ENCODE results near the gene DPY30. TPM values are rescaled to one million over a fixed set of nuclear protein-coding genes. Genes with fewer than 3 reads are reported as not detected.

DPY30 gene
- total and polyA plus RNA-seq, 2 donors (not counting 1 experiment from before 2014, with no cell fraction given), result 43.4 to 56.8 TPM

- intact Hi-C loops (cut with micrococcal nuclease), result no loop called here
These were observed 47.5 kb downstream of the DPY30 start for GRCh38 chr2:31992025-31992579.

More at GRCh38 chr2:31992025-31992579, 47.5 kb downstream of the DPY30 start:
- no peak overlapping the region for H3K27ac ChIP-seq (ENCODE audit: low read length in 2 of 2)
- no peak overlapping the region for H3K4me2 ChIP-seq (replicated peaks; ENCODE audit: low read depth, low read length, poor library complexity, severe bottlenecking)
- no peaks in the 10 kb centered on the region for H3K27me3 Mint-ChIP-seq
- no peak overlapping the region for H3K9ac ChIP-seq (ENCODE audit: low read length)
- DNase-seq (no peak), ATAC-seq (ENCODE audit: low read depth) (no peak)
- no peaks in the 10 kb centered on the region for H3K9me3 Mint-ChIP-seq (ENCODE audit: insufficient read depth)
- H3K4me1 Mint-ChIP-seq, result peaks cover 45% of the 10 kb centered on the region
- no peak overlapping the region for H3K4me3 Mint-ChIP-seq
- POLR2A ChIA-PET, result interaction anchor here (0.7 to 0.8 kb wide), 2 partner anchors 10 to 23 kb away, joined by 4 to 5 read pairs; no protein-coding TSS in a partner anchor
- no peak overlapping the region for H3K27ac Mint-ChIP-seq
- CTCF ChIA-PET, result interaction anchor here (0.6 to 0.7 kb wide), 2 partner anchors 31 to 66 kb away, joined by 3 read pairs; no protein-coding TSS in a partner anchor
- H3K27me3 ChIP-seq (replicated peaks in 1 of 4; ENCODE audit: control extremely low read depth in 1 of 4, control insufficient read depth in 3 of 4, insufficient read depth in 4 of 4, low read length in 3 of 4), result no peaks in the 10 kb centered on the region
- 100% methylated on average over 1 of the region's 3 CpGs for WGBS (ENCODE audit: insufficient coverage)
- TF ChIP-seq CTCF (IDR thresholded peaks at IDR 0.05), result no peak
- no peak for TF ChIP-seq EZH2 (IDR thresholded peaks at IDR 0.05; ENCODE audit: borderline replicate concordance, insufficient read depth, low read depth, low read length, poor library complexity, severe bottlenecking)
- peaks cover 95% of the 10 kb centered on the region for H3K79me2 ChIP-seq (ENCODE audit: control insufficient read depth, insufficient read depth, low read length)
- H3K4me3 ChIP-seq (ENCODE audit: control extremely low read depth in 1 of 5, extremely low read depth in 1 of 5, insufficient read depth in 1 of 5, low read depth in 2 of 5, low read length in 4 of 5), result no peak overlapping the region
- H2AFZ ChIP-seq (ENCODE audit: insufficient read depth, low read depth, low read length, poor library complexity, severe bottlenecking), result no peak overlapping the region
- H3K36me3 ChIP-seq (replicated peaks in 1 of 2; ENCODE audit: control extremely low read depth in 1 of 2, control insufficient read depth in 1 of 2, extremely low read depth in 1 of 2, insufficient read depth in 2 of 2, low read length in 1 of 2), result peaks cover 0 to 2% of the 10 kb centered on the region in 2 experiments
- peaks cover 5 to 11% of the 10 kb centered on the region in 2 donors for H3K4me1 ChIP-seq (ENCODE audit: control insufficient read depth in 2 of 2, insufficient read depth in 2 of 2, low read length in 2 of 2)
- no peaks in the 10 kb centered on the region for H3K9me3 ChIP-seq (ENCODE audit: control extremely low read depth in 1 of 3, control insufficient read depth in 2 of 3, insufficient read depth in 1 of 3, low read length in 2 of 3)
- peaks cover 25% of the 10 kb centered on the region for H4K20me1 ChIP-seq (ENCODE audit: control insufficient read depth, insufficient read depth, low read length, poor library complexity, severe bottlenecking)
